K562 (cell line): ENCODE results near the gene MPV17L2. TPM values are rescaled to one million over a fixed set of nuclear protein-coding genes. Genes with fewer than 3 reads are reported as not detected.

ENCODE experiments used
- ATAC-seq: fragments of 200-7000 bp; cut with Tn5 transposase; 3 replicates; pipeline ENCODE4 v1.9.1; 2020; ENCODE audit warnings: moderate library complexity
- BruUV-seq: library from RNA; stranded (reverse); fragments of 400-500 nt; replicated peaks from 2 replicates; lab custom pipeline; 2021; lab: Mats Ljungman, UMichigan
- CTCF ChIA-PET: fragments of 300-600 bp; formaldehyde crosslinking; extraction: SDS; loops from one replicate; lab custom pipeline; 2021; ENCODE audit warnings: low intra/inter-chr PET ratio; lab: Yijun Ruan, JAX
- POLR2A ChIA-PET: fragments of 300-600, 350-650 bp; sonication (Branson Sonifier 250); formaldehyde crosslinking; extraction: SDS; loops from one replicate; lab custom pipeline; 2021; ENCODE audit warnings: antibody characterized with exemption, inconsistent platforms; lab: Yijun Ruan, JAX
- DNase-seq, 4 experiments: peaks; one replicate each; pipeline versions ENCODE4 v3.0.0 to v3.0.0-alpha.2; 2011 to 2018; ENCODE audit warnings: low spot score in 3 of 4, mixed read lengths in 3 of 4; ENCODE audit errors: extremely low read depth in 1 of 4
- FAIRE-seq: peaks from 2 replicates; lab custom pipeline; 2011; peaks lifted over from hg19 to GRCh38; lab: Jason Lieb, UNC
- H2AFZ ChIP-seq: 2 replicates; pipeline ENCODE4 v1.6.0; 2011; ENCODE audit warnings: low read depth, low read length, control low read depth, inconsistent platforms
- H3K27ac ChIP-seq: fragments of 200-600 bp; 3 replicates; pipeline ENCODE4 v1.8.0; 2011; ENCODE audit warnings: low read depth, mild to moderate bottlenecking, control low read depth, inconsistent platforms, low read length, moderate library complexity, mixed read lengths; ENCODE audit errors: extremely low read depth
- H3K27me3 ChIP-seq, 2 experiments: fragments of 300-600 bp in 1 of 2; 2 replicates in 1 of 2; 3 replicates in 1 of 2; pipeline versions ENCODE4 v1.6.0 to v1.8.0; 2011; ENCODE audit warnings: inconsistent platforms in 2 of 2, low read length in 2 of 2, mild to moderate bottlenecking in 1 of 2, mixed read lengths in 1 of 2, moderate library complexity in 1 of 2; ENCODE audit not compliant: control insufficient read depth in 2 of 2, insufficient read depth in 2 of 2
- H3K36me3 ChIP-seq: fragments of 300-600 bp; 3 replicates; pipeline ENCODE4 v1.8.0; 2011; ENCODE audit warnings: mild to moderate bottlenecking, low read length, inconsistent platforms; ENCODE audit not compliant: control insufficient read depth, insufficient read depth
- H3K4me1 ChIP-seq, 2 experiments: fragments of 200-600 bp in 1 of 2; replicated peaks in 1 of 2; 2 replicates in 1 of 2; 3 replicates in 1 of 2; pipeline versions ENCODE4 v1.5.1 to v1.8.0; 2011; ENCODE audit warnings: inconsistent platforms in 2 of 2, low read length in 2 of 2, mild to moderate bottlenecking in 1 of 2, mixed read lengths in 1 of 2, moderate library complexity in 1 of 2; ENCODE audit not compliant: control insufficient read depth in 2 of 2, insufficient read depth in 2 of 2
- H3K4me2 ChIP-seq: 2 replicates; pipeline ENCODE4 v1.6.1; 2011; ENCODE audit warnings: low read length, control low read depth, inconsistent platforms, mixed read lengths; ENCODE audit not compliant: insufficient read depth
- H3K4me3 ChIP-seq: fragments of 200-600 bp; sonication (generic), shearing (Covaris generic); 2 replicates; pipeline ENCODE4 v1.5.1; 2016; ENCODE audit warnings: control low read depth, inconsistent platforms
- H3K79me2 ChIP-seq: fragments of 200-600 bp; 3 replicates; pipeline ENCODE4 v1.8.0; 2011; ENCODE audit warnings: low read length, inconsistent platforms; ENCODE audit not compliant: control insufficient read depth, insufficient read depth
- H3K9ac ChIP-seq, 2 experiments: 2 replicates each; pipeline versions ENCODE4 v1.6.0 to v1.6.1; 2011; ENCODE audit warnings: low read depth in 2 of 2, low read length in 2 of 2, control low read depth in 1 of 2, inconsistent platforms in 1 of 2, mild to moderate bottlenecking in 1 of 2, mixed read lengths in 1 of 2; ENCODE audit not compliant: insufficient read depth in 1 of 2
- H3K9me1 ChIP-seq: one replicate; pipeline ENCODE4 v1.6.0; 2011; ENCODE audit warnings: inconsistent platforms, mild to moderate bottlenecking, low read length, moderate library complexity; ENCODE audit not compliant: control insufficient read depth, insufficient read depth
- H3K9me3 ChIP-seq: replicated peaks from 2 replicates; pipeline ENCODE4 v1.5.1; 2011; ENCODE audit warnings: low read depth, low read length, inconsistent platforms; ENCODE audit not compliant: control insufficient read depth, insufficient read depth
- H4K20me1 ChIP-seq: replicated peaks from 2 replicates; pipeline ENCODE4 v1.6.1; 2011; ENCODE audit warnings: low read length, inconsistent platforms, mixed read lengths; ENCODE audit not compliant: control insufficient read depth, insufficient read depth
- BCL6 ChIP-seq: fragments of 250-450 bp; sonication (Bioruptor Pico); IDR thresholded peaks from 2 replicates; pipeline ENCODE4 v1.4.0; 2020
- DDX20 ChIP-seq: fragments of 450-650 bp; IDR thresholded peaks from 2 replicates; pipeline ENCODE4 v1.6.1; 2016; ENCODE audit warnings: missing genetic modification characterization, low read depth, mild to moderate bottlenecking, missing compliant biosample characterization, moderate library complexity
- FOS ChIP-seq: IDR thresholded peaks from 3 replicates; pipeline ENCODE4 v1.6.1; 2011; ENCODE audit not compliant: insufficient read length; ENCODE audit errors: extremely low read depth
- FOXA1 ChIP-seq: fragments of 450-650 bp; IDR thresholded peaks from 2 replicates; pipeline ENCODE4 v1.6.1; 2016; ENCODE audit warnings: mild to moderate bottlenecking, borderline replicate concordance
- GATAD2A ChIP-seq: fragments of 450-650 bp; IDR thresholded peaks from 2 replicates; pipeline ENCODE4 v1.6.1; 2017
- NFE2 ChIP-seq: IDR thresholded peaks from 2 replicates; pipeline ENCODE4 v1.6.1; 2014; ENCODE audit warnings: antibody characterized with exemption, low read depth
- PATZ1 ChIP-seq: fragments of 250-450 bp; sonication (Bioruptor Pico); IDR thresholded peaks from 2 replicates; pipeline ENCODE4 v1.5.0; 2020; ENCODE audit warnings: mild to moderate bottlenecking, borderline replicate concordance
- WGBS: fragments of 100-300 bp; shearing (Covaris generic); methylation state at CpG from one replicate; pipeline ENCODE4 v1.1.6; 2016; ENCODE audit warnings: low coverage, mixed read lengths; ENCODE audit not compliant: insufficient coverage; ENCODE audit errors: missing lambda C conversion rate; 5-methylcytosine and 5-hydroxymethylcytosine counted together
- in situ Hi-C: fragments of 300-500 bp; cut with MboI; formaldehyde crosslinking; loops from 4 replicates; pipeline ENCODE4 v1.15.0; 2018; ENCODE audit warnings: inconsistent platforms, mixed read lengths
- intact Hi-C: fragments of 100-400 bp; cut with micrococcal nuclease; formaldehyde crosslinking; loops from 2 replicates; pipeline ENCODE4 v1.14.2; 2022
- polyA plus RNA-seq, 8 experiments: library from polyadenylated mRNA; depleted of rRNA in 4 of 8; stranded (reverse) in 5 of 8; unstranded in 3 of 8; fragments of >200 nt; fragmentation: Nextera tagmentation in 2 of 8; fragmentation: Illumina TruSeq in 1 of 8; extraction: Ambion mirVana in 2 of 8; extraction: Trizol in 1 of 8; gene quantifications; 2 replicates each; pipeline versions ENCODE4 v1.2.1 to v1.2.3, GENCODE V29; 2011 to 2014; ENCODE audit warnings: inconsistent platforms in 1 of 8, missing spikeins in 1 of 8
- total RNA-seq, 7 experiments: library from RNA; depleted of rRNA in 6 of 7; stranded (reverse); fragments of >200 nt in 6 of 7; fragmentation: Illumina TruSeq in 2 of 7; extraction: Trizol in 2 of 7; gene quantifications; 2 replicates each; pipeline versions ENCODE4 v1.2.1 to v1.2.3, GENCODE V29; 2011 to 2021; ENCODE audit warnings: low replicate concordance in 1 of 7

The MPV17L2 gene
- total and polyA plus RNA-seq, 9 of the 15 experiments (the other 6 are each of a cell fraction or from before 2014, with no cell fraction given): 10.6 to 60.2 (median 28.5) TPM

- ChIA-PET CTCF (no interaction called here), POLR2A (no interaction called here)
- Histone ChIP-seq H2AFZ (no peak overlapping the region), H3K9me3 (no peaks in the 10 kb centered on the region), H3K36me3 (peaks cover 54% of the 10 kb centered on the region; the same call in 2 of the 3 replicates), H3K9ac (peak overlapping the region in 1 of 2 experiments; percentile 26; a peak in 1 of 4 replicates), H3K27ac (no peak overlapping the region), H3K9me1 (no peaks in the 10 kb centered on the region), H3K4me2 (no peak overlapping the region), H3K27me3 (no peaks in the 10 kb centered on the region), H3K4me3 (no peak overlapping the region), H3K4me1 (peaks cover 0 to 19% of the 10 kb centered on the region in 2 experiments; a peak in 3 of 5 replicates), H4K20me1 (no peaks in the 10 kb centered on the region), H3K79me2 (no peaks in the 10 kb centered on the region)
- WGBS: 90% methylated on average over 22 of the region's 28 CpGs
- TF ChIP-seq DDX20 (tag) (no peak), BCL6 (CRISPR knock-in tag) (no peak), PATZ1 (CRISPR knock-in tag) (no peak), FOS (no peak), GATAD2A (no peak), FOXA1 (no peak), NFE2 (no peak)
- intact Hi-C loops (no loop called here), in situ Hi-C loops (no loop called here)
- DNase-seq (no peak), FAIRE-seq (no peak), ATAC-seq (no peak)
- no TSS peak for BruUV-seq
These were observed 48.1 kb upstream of the MPV17L2 start for GRCh38 chr19:18144906-18145305.
